Keratinocyte (primary cell): ENCODE results near the gene ABLIM1.

Source experiments
- CTCF ChIP-seq, 3 experiments: IDR thresholded peaks in 1 of 3; conservative IDR thresholded peaks in 1 of 3; optimal IDR thresholded peaks in 1 of 3; 2 replicates in 2 of 3; 3 replicates in 1 of 3; pipeline versions ENCODE3 to v1.5.1; 2011; ENCODE audit warnings: low read length in 3 of 3, mild to moderate bottlenecking in 3 of 3, moderate library complexity in 2 of 3, control low read depth in 1 of 3, inconsistent platforms in 1 of 3; ENCODE audit not compliant: insufficient read depth in 2 of 3; ENCODE audit errors: extremely low read depth in 1 of 3
- EZH2 ChIP-seq: IDR thresholded peaks from one replicate; pipeline ENCODE4 v1.6.1; 2012; ENCODE audit warnings: inconsistent platforms, mild to moderate bottlenecking, low read length, moderate library complexity

GRCh38 chr10:114678820-114679219 lies 20.7 kb upstream of the ABLIM1 start:
- no peak for TF ChIP-seq CTCF (optimal IDR thresholded peaks at IDR 0.05 in 1 of 3, IDR thresholded peaks at IDR 0.05 in 1 of 3, conservative IDR thresholded peaks at IDR 0.05 in 1 of 3; ENCODE audit: extremely low read depth in 1 of 3, insufficient read depth in 2 of 3, low read length in 3 of 3)
- TF ChIP-seq EZH2, result no peak
